ENCODE measurements around the gene RGL2.
"Not testable (repeated sequence)": the region's sequence is repeated elsewhere in the genome, so short reads cannot be mapped to it uniquely, and the experiment has no call there.

Gene RGL2

GRCh38 chr6:33273129-33273923, 25.4 kb downstream of the RGL2 start:
- DNase-seq = no peak

- no peak for DNase-seq
These were observed 26.2 kb downstream of the RGL2 start for GRCh38 chr6:33272275-33273128.

- peak; percentile 97 for DNase-seq
These were observed 27.1 kb downstream of the RGL2 start, which contains the start of the genes RPS18 and VPS52 for GRCh38 chr6:33271468-33272274. TSS of gene RPS18 (plus strand) at chr6:33272075. CDS start at chr6:33272120, 45 bp downstream. TSS of gene VPS52 (minus strand) at chr6:33271876. CDS start at chr6:33271675, 201 bp downstream.

- no peak for DNase-seq
These were observed 27.6 kb downstream of the RGL2 start for GRCh38 chr6:33271117-33271467.

- no peak for DNase-seq
These were observed 34.7 kb downstream of the RGL2 start for GRCh38 chr6:33264015-33264414.

GRCh38 chr6:33262490-33262889, 36.3 kb downstream of the RGL2 start:
- not testable (repeated sequence) for DNase-seq

GRCh38 chr6:33259032-33259431, 39.7 kb downstream of the RGL2 start:
- DNase-seq = no peak

- DNase-seq = no peak
These were observed 44.2 kb downstream of the RGL2 start for GRCh38 chr6:33254591-33254990.

GRCh38 chr6:33252759-33253158, 46.0 kb downstream of the RGL2 start:
- no peak for DNase-seq

- no peak for DNase-seq
These were observed 47.2 kb downstream of the RGL2 start for GRCh38 chr6:33251395-33252012.

GRCh38 chr6:33250731-33251130, 48.0 kb downstream of the RGL2 start:
- no peak for DNase-seq

GRCh38 chr6:33249732-33250630, 48.8 kb downstream of the RGL2 start:
- no peak for DNase-seq

- DNase-seq = peak; percentile 99
These were observed 49.6 kb downstream of the RGL2 start for GRCh38 chr6:33248932-33249731.

GRCh38 chr6:33248643-33248931, 50.2 kb downstream of the RGL2 start:
- DNase-seq = no peak

- peak; percentile 91 for DNase-seq
These were observed 50.6 kb downstream of the RGL2 start for GRCh38 chr6:33247977-33248642.

GRCh38 chr6:33243476-33243875, 55.3 kb downstream of the RGL2 start:
- DNase-seq = no peak

- peak; percentile 1 for DNase-seq
These were observed 56.8 kb downstream of the RGL2 start for GRCh38 chr6:33241968-33242367.
